Mesenchymal stem cell (in vitro differentiated cells and primary cell): ENCODE measurements around the gene DAB1.

Experiments
- DNase-seq: peaks from one replicate; pipeline ENCODE4 v3.0.0-alpha.2; 2013
- H2AFZ ChIP-seq: one replicate; pipeline ENCODE4 v1.6.1; 2013; ENCODE audit warnings: low read depth, mild to moderate bottlenecking, control low read depth, inconsistent platforms, low read length, moderate library complexity
- H2AK5ac ChIP-seq: 2 replicates; pipeline ENCODE4 v1.6.1; 2013; ENCODE audit warnings: low read length, moderate library complexity, mild to moderate bottlenecking, inconsistent platforms; ENCODE audit not compliant: severe bottlenecking
- H2BK120ac ChIP-seq: one replicate; pipeline ENCODE4 v1.6.1; 2013; ENCODE audit warnings: low read depth, mild to moderate bottlenecking, inconsistent platforms, low read length, moderate library complexity
- H2BK12ac ChIP-seq, 2 experiments: one replicate each; pipeline ENCODE4 v1.6.1; 2013; ENCODE audit warnings: inconsistent platforms in 2 of 2, low read length in 2 of 2, mild to moderate bottlenecking in 2 of 2, moderate library complexity in 2 of 2, control low read depth in 1 of 2
- H2BK15ac ChIP-seq: one replicate; pipeline ENCODE4 v1.6.1; 2013; ENCODE audit warnings: mild to moderate bottlenecking, low read depth, inconsistent platforms; ENCODE audit not compliant: poor library complexity, severe bottlenecking
- H2BK5ac ChIP-seq: 2 replicates; pipeline ENCODE4 v1.6.1; 2013; ENCODE audit warnings: low read depth, mild to moderate bottlenecking, low read length, control low read depth, inconsistent platforms; ENCODE audit not compliant: poor library complexity, severe bottlenecking
- H3K14ac ChIP-seq, 2 experiments: one replicate each; pipeline ENCODE4 v1.6.1; 2013; ENCODE audit warnings: inconsistent platforms in 2 of 2, low read length in 2 of 2, control low read depth in 1 of 2, mild to moderate bottlenecking in 1 of 2, moderate library complexity in 1 of 2
- H3K18ac ChIP-seq, 2 experiments: one replicate each; pipeline ENCODE4 v1.6.1; 2013; ENCODE audit warnings: inconsistent platforms in 2 of 2, low read length in 2 of 2, control low read depth in 1 of 2, low read depth in 1 of 2, mild to moderate bottlenecking in 1 of 2
- H3K23ac ChIP-seq, 2 experiments: one replicate each; pipeline ENCODE4 v1.6.1; 2013; ENCODE audit warnings: inconsistent platforms in 2 of 2, low read length in 2 of 2, mild to moderate bottlenecking in 2 of 2, moderate library complexity in 2 of 2, control low read depth in 1 of 2
- H3K27ac ChIP-seq: 2 replicates; pipeline ENCODE4 v1.5.1; 2013; ENCODE audit warnings: mild to moderate bottlenecking, moderate library complexity, low read length, control low read depth, inconsistent platforms; ENCODE audit not compliant: poor library complexity, severe bottlenecking
- H3K27me3 ChIP-seq, 2 experiments: 2 replicates each; pipeline versions ENCODE4 v1.6.1 to v1.7.0; 2013; ENCODE audit warnings: low read length in 2 of 2, mild to moderate bottlenecking in 2 of 2, moderate library complexity in 2 of 2, control low read depth in 1 of 2, inconsistent platforms in 1 of 2; ENCODE audit not compliant: control insufficient read depth in 1 of 2, insufficient read depth in 1 of 2
- H3K36me3 ChIP-seq, 2 experiments: 2 replicates each; pipeline versions ENCODE4 v1.6.1 to v1.7.0; 2013; ENCODE audit warnings: low read length in 2 of 2, control low read depth in 1 of 2, inconsistent platforms in 1 of 2, low read depth in 1 of 2, mild to moderate bottlenecking in 1 of 2; ENCODE audit not compliant: insufficient read depth in 2 of 2, control insufficient read depth in 1 of 2
- H3K4ac ChIP-seq, 2 experiments: one replicate each; pipeline ENCODE4 v1.6.1; 2013; ENCODE audit warnings: inconsistent platforms in 2 of 2, low read length in 2 of 2, mild to moderate bottlenecking in 2 of 2, moderate library complexity in 2 of 2, control low read depth in 1 of 2, low read depth in 1 of 2
- H3K4me1 ChIP-seq: 2 replicates; pipeline ENCODE4 v1.6.1; 2013; ENCODE audit warnings: low read depth, low read length, control low read depth; ENCODE audit not compliant: control insufficient read depth, insufficient read depth
- H3K4me2 ChIP-seq: 2 replicates; pipeline ENCODE4 v1.6.1; 2013; ENCODE audit warnings: low read length, mild to moderate bottlenecking, inconsistent platforms; ENCODE audit not compliant: poor library complexity, severe bottlenecking
- H3K4me3 ChIP-seq, 2 experiments: 2 replicates each; pipeline versions ENCODE4 v1.5.1 to v1.7.0; 2013; ENCODE audit warnings: low read length in 2 of 2, mild to moderate bottlenecking in 2 of 2, control low read depth in 1 of 2, low read depth in 1 of 2; ENCODE audit not compliant: insufficient read depth in 1 of 2
- H3K79me1 ChIP-seq: replicated peaks from 2 replicates; pipeline ENCODE4 v1.6.1; 2013; ENCODE audit warnings: mild to moderate bottlenecking, control low read depth, low read length, inconsistent platforms; ENCODE audit not compliant: poor library complexity, severe bottlenecking
- H3K9ac ChIP-seq: 2 replicates; pipeline ENCODE4 v1.7.0; 2013; ENCODE audit warnings: mild to moderate bottlenecking, low read length, moderate library complexity
- H3K9me3 ChIP-seq: 2 replicates; pipeline ENCODE4 v1.7.0; 2013; ENCODE audit warnings: mild to moderate bottlenecking, low read length; ENCODE audit not compliant: control insufficient read depth
- H4K8ac ChIP-seq: one replicate; pipeline ENCODE4 v1.6.1; 2013; ENCODE audit warnings: inconsistent platforms, mild to moderate bottlenecking, low read length, moderate library complexity
- H4K91ac ChIP-seq: one replicate; pipeline ENCODE4 v1.6.1; 2013; ENCODE audit warnings: mild to moderate bottlenecking, low read length, inconsistent platforms
- WGBS: methylation state at CpG from one replicate; pipeline ENCODE4 v1.1.7; 2013; ENCODE audit warnings: mixed read lengths; 5-methylcytosine and 5-hydroxymethylcytosine counted together

The DAB1 gene

DNA sequence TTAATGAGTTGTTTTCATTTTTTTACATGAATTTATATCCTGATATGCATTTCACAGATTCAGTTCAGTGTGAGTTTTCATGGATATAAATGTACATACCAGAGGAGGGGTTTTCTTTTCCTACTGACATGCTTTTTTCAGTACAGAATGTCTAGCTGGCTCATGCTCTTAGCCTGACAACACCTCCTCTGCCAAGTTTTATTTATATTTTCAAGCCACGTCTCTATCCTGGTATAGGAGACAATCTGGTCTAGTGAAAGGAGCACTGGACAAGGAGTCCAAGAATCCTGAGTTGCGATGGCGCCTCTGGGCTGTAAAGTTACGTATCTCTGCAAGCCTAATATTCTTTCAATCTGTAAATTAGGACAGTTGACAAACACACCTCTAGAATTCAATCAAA is 4.9 kb downstream of the DAB1 start:
- no peak overlapping the region for H2AK5ac ChIP-seq
- no peak overlapping the region for H3K18ac ChIP-seq
- H3K4me3 ChIP-seq: no peak overlapping the region
- no peak overlapping the region for H2BK120ac ChIP-seq
- no peak overlapping the region for H3K14ac ChIP-seq
- peaks cover 25 to 57% of the 10 kb centered on the region in 2 experiments for H3K27me3 ChIP-seq
- no peak overlapping the region for H4K91ac ChIP-seq
- no peak overlapping the region for H3K23ac ChIP-seq
- no peak overlapping the region for H2BK12ac ChIP-seq
- no peak for DNase-seq
- no peak overlapping the region for H3K4me2 ChIP-seq
- no peak overlapping the region for H3K4ac ChIP-seq
- H2BK15ac ChIP-seq: no peak overlapping the region
- H3K9ac ChIP-seq: no peak overlapping the region
- H4K8ac ChIP-seq: no peak overlapping the region
- no peaks in the 10 kb centered on the region for H3K79me1 ChIP-seq
- H3K27ac ChIP-seq: no peak overlapping the region
- no peak overlapping the region for H2BK5ac ChIP-seq
- no peaks in the 10 kb centered on the region for H3K9me3 ChIP-seq
- no peak overlapping the region for H2AFZ ChIP-seq
- 89% methylated on average over 4 of the region's 4 CpGs for WGBS
- peaks cover 19% of the 10 kb centered on the region for H3K4me1 ChIP-seq
- no peaks in the 10 kb centered on the region for H3K36me3 ChIP-seq

DNA sequence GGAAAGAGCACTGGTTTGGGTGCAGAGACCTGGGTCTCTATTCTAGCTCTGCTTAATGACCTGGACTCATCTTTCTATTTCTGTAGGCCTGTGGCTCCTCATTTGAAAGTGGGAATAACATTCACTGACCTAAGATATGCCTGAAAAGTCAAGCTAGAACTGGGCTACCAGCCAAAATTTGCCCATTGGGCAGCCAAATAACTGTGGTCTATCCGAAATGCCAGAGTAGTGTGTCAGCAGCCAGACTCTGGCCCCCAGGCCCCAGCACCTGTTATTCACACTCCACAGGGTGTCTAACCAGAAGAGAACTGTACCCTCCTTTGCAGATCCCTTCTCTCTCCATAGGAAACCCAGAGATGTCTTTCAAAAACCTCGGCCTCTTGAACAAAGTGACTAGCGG is 12.6 kb downstream of the DAB1 start:
- Histone ChIP-seq H3K27me3 (peaks cover 0 to 18% of the 10 kb centered on the region in 2 experiments), H2BK120ac (no peak overlapping the region), H2BK5ac (no peak overlapping the region), H3K9ac (no peak overlapping the region), H3K4me2 (no peak overlapping the region), H3K9me3 (no peaks in the 10 kb centered on the region), H3K4me3 (no peak overlapping the region), H3K79me1 (no peaks in the 10 kb centered on the region), H3K27ac (no peak overlapping the region), H2BK15ac (no peak overlapping the region), H2BK12ac (no peak overlapping the region), H3K4ac (no peak overlapping the region), H3K14ac (no peak overlapping the region), H4K91ac (no peak overlapping the region), H3K23ac (no peak overlapping the region), H2AFZ (no peak overlapping the region), H4K8ac (no peak overlapping the region), H3K36me3 (no peaks in the 10 kb centered on the region), H3K18ac (no peak overlapping the region), H2AK5ac (no peak overlapping the region), H3K4me1 (peaks cover 2% of the 10 kb centered on the region)
- DNase-seq: no peak
- WGBS: 66% methylated on average over 3 of the region's 3 CpGs

DNA sequence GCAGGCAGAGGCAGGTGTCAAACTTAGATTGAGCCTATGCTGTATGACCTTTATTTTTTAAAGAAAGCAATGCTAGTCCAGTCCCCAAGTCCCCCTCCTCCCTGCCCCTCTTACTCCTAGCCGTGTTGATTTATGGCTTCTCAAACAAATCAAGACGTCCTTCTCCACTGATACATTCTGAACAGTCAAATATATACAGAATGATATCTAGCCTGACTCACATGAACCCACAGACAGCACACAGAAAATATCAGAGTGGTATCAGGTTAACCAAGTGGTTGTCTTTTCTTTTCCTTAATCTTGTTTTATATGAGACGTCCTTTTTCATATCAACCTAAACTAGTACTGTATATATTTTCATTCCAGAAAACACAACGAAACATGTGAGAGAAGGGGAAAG is 13.4 kb downstream of the DAB1 start:
- H2AFZ ChIP-seq: no peak overlapping the region

DNA sequence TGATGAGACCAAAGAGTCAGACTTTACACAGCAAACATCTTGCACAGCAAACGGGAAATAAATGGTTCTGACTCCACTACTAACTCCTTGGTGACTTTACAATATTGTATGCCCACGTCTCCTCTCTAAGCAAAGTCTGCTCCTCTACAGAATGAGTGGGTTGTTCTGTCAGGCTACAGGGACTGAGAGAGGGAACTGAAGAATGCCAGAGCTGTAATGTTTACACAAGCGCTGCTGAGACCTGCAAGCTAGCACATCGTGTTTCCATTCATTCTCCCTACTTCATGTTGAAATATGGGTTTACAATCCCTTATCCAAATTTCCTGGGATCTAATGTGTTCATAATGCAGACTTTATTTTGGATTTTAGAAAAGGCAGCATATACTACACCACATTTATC is 15.9 kb downstream of the DAB1 start:
- Histone ChIP-seq H3K4me3 (no peak overlapping the region), H4K91ac (no peak overlapping the region)

More for the DNA sequence above, 13.4 kb downstream of the DAB1 start:
- Histone ChIP-seq H3K18ac (no peak overlapping the region), H3K9ac (no peak overlapping the region), H4K8ac (no peak overlapping the region), H4K91ac (no peak overlapping the region), H3K4me3 (no peak overlapping the region), H3K36me3 (no peaks in the 10 kb centered on the region), H2BK5ac (no peak overlapping the region), H3K79me1 (no peaks in the 10 kb centered on the region), H2BK15ac (no peak overlapping the region), H2BK120ac (no peak overlapping the region), H3K27ac (no peak overlapping the region), H3K4me1 (peaks cover 2% of the 10 kb centered on the region), H2BK12ac (no peak overlapping the region), H2AK5ac (no peak overlapping the region), H3K9me3 (no peaks in the 10 kb centered on the region), H3K23ac (no peak overlapping the region), H3K4me2 (no peak overlapping the region), H3K27me3 (peaks cover 0 to 14% of the 10 kb centered on the region in 2 experiments), H3K4ac (no peak overlapping the region), H3K14ac (no peak overlapping the region)
- DNase-seq: no peak
- 34% methylated on average over 3 of the region's 4 CpGs for WGBS

More for the DNA sequence above, 15.9 kb downstream of the DAB1 start:
- Histone ChIP-seq H3K9ac (no peak overlapping the region), H3K27ac (no peak overlapping the region), H3K36me3 (no peaks in the 10 kb centered on the region), H3K14ac (no peak overlapping the region), H4K8ac (no peak overlapping the region), H2BK120ac (no peak overlapping the region), H2BK12ac (no peak overlapping the region), H3K4me1 (peaks cover 2% of the 10 kb centered on the region), H3K9me3 (no peaks in the 10 kb centered on the region), H2BK15ac (no peak overlapping the region), H2AK5ac (no peak overlapping the region), H2AFZ (no peak overlapping the region), H3K4ac (no peak overlapping the region), H2BK5ac (no peak overlapping the region), H3K79me1 (no peaks in the 10 kb centered on the region), H3K4me2 (no peak overlapping the region), H3K18ac (no peak overlapping the region), H3K27me3 (peaks cover 0 to 18% of the 10 kb centered on the region in 2 experiments), H3K23ac (no peak overlapping the region)
- 0% methylated on average over 2 of the region's 4 CpGs for WGBS
- peak; percentile 34 for DNase-seq
